ENCODE results near the gene MAML3.

MAML3 gene

DNA sequence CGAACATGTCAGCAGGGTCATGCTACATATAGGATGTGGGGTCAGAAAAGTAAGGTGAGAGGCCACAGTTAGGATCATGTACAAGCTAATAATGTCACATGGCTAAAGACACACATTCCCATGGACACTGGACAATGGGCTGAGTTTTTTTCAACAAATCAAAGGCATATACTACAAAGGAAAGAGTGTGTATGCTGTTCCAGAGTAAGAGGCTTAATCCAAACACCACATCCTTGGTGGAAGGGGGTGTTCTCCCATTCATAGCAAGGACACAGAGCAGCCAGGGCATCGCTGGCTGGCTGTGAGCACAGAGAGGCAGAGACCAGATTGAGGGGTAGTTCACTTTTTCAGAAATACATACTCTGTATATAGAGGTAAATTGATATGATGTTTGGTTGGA, 356.7 kb downstream of the MAML3 start:
- in situ Hi-C loops (cut with MboI; ENCODE audit: low sequenced_read_pairs), result no loop called here

DNA sequence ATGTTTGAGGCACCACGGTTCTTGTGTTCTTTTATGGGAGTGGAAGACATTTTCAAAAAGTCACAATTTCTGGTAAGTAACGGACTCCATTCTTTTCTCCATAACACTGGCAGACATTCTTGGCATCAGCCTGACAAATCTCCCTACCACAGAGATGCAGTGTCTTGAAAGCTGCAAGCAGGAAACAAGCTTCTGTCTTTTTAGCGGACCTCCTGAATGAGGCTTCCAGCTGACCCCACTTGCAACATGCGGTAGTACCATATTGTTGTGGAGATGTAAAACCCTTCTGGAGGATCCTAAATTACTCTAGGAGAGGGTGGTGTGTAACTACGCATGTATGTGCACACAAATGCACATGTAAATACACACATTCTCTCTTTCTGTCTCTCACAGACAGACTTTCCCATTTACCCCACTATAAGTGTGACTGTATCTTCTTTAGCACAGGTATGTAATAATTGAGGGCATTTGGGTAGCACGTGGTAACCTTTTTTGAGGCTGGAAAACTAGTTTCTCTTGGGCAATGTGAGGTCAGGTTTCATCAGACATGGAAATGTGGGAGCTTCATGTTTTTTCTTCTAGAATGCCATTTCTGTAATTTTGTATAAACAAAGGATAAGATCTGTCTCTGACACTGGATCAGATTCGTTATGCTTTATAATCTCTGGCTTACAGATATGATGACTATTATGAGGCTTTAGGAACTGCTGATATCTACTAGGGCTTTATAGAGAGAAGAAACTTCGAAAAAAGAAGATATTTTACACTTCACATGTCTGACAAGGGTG, 358.3 kb downstream of the MAML3 start:
- in situ Hi-C loops (cut with MboI; ENCODE audit: low sequenced_read_pairs), result no loop called here

GRCh38 chr4:139794158-139794954, 359.6 kb downstream of the MAML3 start:
- in situ Hi-C loops (cut with MboI; ENCODE audit: low sequenced_read_pairs), result no loop called here

DNA sequence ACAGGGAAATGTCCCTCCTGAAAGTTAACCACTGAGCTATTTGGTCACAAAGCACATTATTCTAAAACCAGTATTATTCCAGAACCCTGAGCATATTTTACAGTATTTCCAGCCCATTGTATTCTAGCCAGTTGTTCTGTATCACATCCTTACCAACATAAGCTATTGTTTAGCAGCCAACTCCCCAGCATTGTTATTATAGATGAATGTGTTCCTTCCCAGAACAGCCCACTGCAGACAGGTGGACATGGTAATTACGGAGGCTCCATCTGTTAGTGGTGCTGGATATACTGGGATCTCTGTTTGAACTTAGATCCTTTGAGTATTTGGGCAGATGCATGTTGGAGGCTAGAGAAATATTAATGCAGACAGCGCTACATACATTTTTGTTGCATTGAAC, 362.3 kb downstream of the MAML3 start:
- in situ Hi-C loops (cut with MboI; ENCODE audit: low sequenced_read_pairs), result no loop called here

DNA sequence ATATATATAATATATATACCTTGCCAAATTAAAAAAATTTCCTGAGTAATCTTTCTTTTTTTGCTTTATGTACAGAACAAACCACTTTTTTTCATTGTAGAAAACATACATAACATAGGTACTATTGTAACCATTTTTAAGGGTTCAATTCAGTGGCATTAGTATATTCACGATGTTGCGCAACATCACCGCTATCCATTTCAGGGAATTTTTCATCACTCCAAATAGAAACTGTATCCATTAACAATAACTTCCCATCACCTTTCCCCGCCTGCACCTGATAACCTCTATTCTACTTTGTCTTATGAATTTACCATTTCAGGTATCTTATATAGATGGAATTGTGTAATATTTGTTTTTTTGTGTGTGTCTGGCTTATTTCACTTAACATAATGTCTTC, 363.7 kb downstream of the MAML3 start:
- in situ Hi-C loops (cut with MboI; ENCODE audit: low sequenced_read_pairs), result no loop called here

DNA sequence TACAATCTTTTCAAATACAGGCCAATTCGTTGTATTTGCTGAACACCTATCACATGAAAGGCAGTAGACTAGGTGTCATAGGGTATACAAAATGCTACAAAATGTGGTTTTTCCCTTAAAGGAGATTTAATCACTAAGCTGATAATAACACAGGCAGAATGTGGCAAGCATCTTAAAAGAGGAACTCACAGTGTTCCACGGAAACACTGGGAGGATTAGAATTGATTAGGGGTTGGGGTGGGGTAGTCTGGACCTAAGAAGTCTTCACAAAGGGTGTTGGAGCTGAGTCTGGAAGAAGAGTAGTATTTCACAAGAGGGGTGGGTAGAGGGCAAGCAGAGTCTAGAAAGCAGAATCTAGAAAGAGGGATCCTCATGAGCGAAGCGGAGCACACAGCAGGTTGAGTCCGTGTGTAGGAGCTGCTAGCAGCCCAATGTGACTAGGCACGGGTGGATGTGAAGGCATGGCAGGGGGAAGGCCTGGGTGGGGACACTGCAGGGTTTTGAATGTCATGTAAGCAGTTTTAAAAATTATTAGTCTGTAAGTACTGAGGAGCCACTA, 364.8 kb downstream of the MAML3 start:
- in situ Hi-C loops (cut with MboI; ENCODE audit: low sequenced_read_pairs), result no loop called here

GRCh38 chr4:139786494-139787354, 367.3 kb downstream of the MAML3 start:
- in situ Hi-C loops (cut with MboI; ENCODE audit: low sequenced_read_pairs), result no loop called here

GRCh38 chr4:139785356-139785755, 368.6 kb downstream of the MAML3 start:
- in situ Hi-C loops (cut with MboI; ENCODE audit: low sequenced_read_pairs), result no loop called here

- in situ Hi-C loops (cut with MboI; ENCODE audit: low sequenced_read_pairs), result no loop called here
Measured at GRCh38 chr4:139783741-139784484, 370.1 kb downstream of the MAML3 start.

DNA sequence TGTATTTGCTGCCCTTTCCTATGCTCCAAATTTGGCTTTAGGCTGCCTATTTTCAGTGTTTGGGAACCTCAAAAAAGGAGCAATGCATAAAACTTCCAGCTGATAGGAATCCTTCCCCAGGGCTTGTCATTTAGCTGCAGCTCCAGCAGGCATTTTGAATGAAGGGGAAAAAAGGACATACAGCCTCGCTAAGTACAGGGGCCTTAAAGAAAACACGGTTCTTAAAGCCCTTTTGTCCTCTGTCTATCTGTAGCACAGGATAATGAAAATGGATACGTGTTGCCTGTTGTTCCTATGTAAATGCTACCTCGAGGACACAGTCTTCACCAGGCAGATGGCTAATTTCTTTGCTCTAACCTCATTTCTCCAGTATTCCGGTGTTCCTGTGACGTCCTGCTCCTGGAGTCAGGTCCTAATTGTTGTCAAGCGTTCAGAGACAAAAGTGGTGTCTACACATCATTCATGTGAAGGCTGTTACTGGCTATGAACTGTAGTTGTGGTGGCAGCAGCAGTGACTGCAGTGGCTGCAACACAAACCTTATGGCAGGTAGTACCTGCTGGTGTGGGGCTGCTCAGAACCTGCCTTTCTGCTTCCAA, 371.0 kb downstream of the MAML3 start:
- in situ Hi-C loops (cut with MboI; ENCODE audit: low sequenced_read_pairs), result no loop called here

GRCh38 chr4:139781066-139781465, 372.9 kb downstream of the MAML3 start:
- in situ Hi-C loops (cut with MboI; ENCODE audit: low sequenced_read_pairs), result no loop called here

GRCh38 chr4:139779691-139780090, 374.3 kb downstream of the MAML3 start:
- in situ Hi-C loops (cut with MboI; ENCODE audit: low sequenced_read_pairs), result no loop called here

GRCh38 chr4:139777757-139778156, 376.2 kb downstream of the MAML3 start:
- in situ Hi-C loops (cut with MboI; ENCODE audit: low sequenced_read_pairs), result no loop called here

GRCh38 chr4:139776235-139776634, 377.7 kb downstream of the MAML3 start:
- in situ Hi-C loops (cut with MboI; ENCODE audit: low sequenced_read_pairs), result no loop called here

GRCh38 chr4:139774759-139775487, 379.1 kb downstream of the MAML3 start:
- in situ Hi-C loops (cut with MboI; ENCODE audit: low sequenced_read_pairs), result no loop called here

DNA sequence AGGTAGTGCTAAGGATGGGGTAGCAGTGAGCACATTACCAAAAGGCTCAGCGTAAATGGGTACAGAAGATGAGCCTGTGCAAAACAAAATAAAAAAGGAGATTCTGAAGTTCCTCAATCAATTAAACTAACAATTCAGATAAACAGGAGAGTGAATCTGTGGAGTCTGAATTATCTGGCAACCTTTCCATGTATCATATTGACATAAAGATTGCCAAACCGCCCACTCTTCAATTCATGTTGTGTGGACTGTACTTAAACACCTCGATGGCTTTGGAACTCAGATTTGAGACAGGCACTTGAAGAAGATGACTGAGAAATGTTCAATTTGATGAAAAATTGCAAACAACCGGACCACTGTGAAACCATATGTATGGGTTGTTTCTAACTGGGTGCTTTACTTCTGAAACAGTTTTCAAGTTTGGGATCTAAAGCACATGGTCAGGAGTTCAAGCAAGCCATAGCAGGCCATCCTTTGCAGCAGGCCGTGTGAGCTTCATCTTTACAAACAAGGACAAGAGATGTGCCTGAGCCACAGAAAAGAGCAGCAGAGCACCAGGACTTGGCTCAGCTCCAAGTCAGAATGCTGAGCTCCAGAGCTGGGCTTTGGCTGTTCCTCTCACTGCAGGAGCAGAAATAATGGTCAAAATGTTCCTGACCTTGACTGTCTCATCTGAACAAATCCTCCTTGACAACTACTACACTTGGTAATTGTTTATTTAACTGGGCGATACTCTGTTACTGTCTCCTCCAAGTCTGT, 380.2 kb downstream of the MAML3 start:
- in situ Hi-C loops (cut with MboI; ENCODE audit: low sequenced_read_pairs), result no loop called here

DNA sequence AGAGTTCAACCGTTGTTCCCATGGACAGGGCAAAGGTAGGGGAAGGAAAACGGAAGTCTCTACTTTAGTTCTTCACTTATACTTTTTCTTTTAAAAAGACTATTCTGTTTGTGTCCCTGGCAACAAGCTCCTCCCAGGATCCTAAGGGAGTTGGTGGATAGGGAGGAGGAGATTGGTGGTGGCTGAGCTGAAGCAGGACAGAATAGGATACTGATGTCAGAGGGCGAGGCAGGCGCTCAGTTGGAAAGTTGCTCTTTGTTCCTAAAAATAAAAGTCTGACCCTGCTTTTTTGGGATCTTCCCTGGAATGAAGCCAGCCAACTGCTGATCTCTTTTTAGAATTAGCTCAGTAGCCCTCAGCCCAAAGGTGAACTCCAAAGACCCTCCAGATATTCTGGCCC, 383.6 kb downstream of the MAML3 start:
- in situ Hi-C loops (cut with MboI; ENCODE audit: low sequenced_read_pairs), result no loop called here

- in situ Hi-C loops (cut with MboI; ENCODE audit: low sequenced_read_pairs), result no loop called here
Measured at GRCh38 chr4:139769364-139769763, 384.6 kb downstream of the MAML3 start.

GRCh38 chr4:139768896-139769295, 385.1 kb downstream of the MAML3 start:
- in situ Hi-C loops (cut with MboI; ENCODE audit: low sequenced_read_pairs), result no loop called here
